Suprapubic skin (tissue), 4 donors: ENCODE data around the gene MAP4K5.

ENCODE experiments used
- CTCF ChIP-seq, 2 donors: fragments of 200-600 bp in 1 of 2; fragments of 450-650 bp in 1 of 2; sonication (generic) in 1 of 2; IDR thresholded peaks; one replicate each; pipeline ENCODE4 v1.5.1; 2016 to 2019; ENCODE audit warnings: antibody characterized with exemption in 2 of 2, mild to moderate bottlenecking in 1 of 2, moderate library complexity in 1 of 2
- EP300 ChIP-seq: sonication (generic); formaldehyde crosslinking; IDR thresholded peaks from one replicate; pipeline ENCODE4 v1.6.1; 2017; ENCODE audit warnings: antibody characterized with exemption
- POLR2A ChIP-seq, 2 donors: fragments of 450-650 bp; IDR thresholded peaks; one replicate each; pipeline ENCODE4 v1.6.1; 2017; ENCODE audit warnings: antibody characterized with exemption in 2 of 2, mild to moderate bottlenecking in 2 of 2, moderate library complexity in 2 of 2
- POLR2AphosphoS5 ChIP-seq, 3 donors: sonication (generic); formaldehyde crosslinking; IDR thresholded peaks; one replicate each; pipeline ENCODE4 v1.6.1; 2017; ENCODE audit warnings: antibody characterized with exemption in 3 of 3

- TF ChIP-seq EP300 (no peak), CTCF (IDR thresholded peaks at IDR 0.05) (no peak), POLR2AphosphoS5 (IDR thresholded peaks at IDR 0.05) (no peak), POLR2A (IDR thresholded peaks at IDR 0.05) (no peak)
Observed at GRCh38 chr14:50423529-50423928, 108.8 kb downstream of the MAP4K5 start.
